K562 (cell line): ENCODE measurements around the gene EFR3B. TPM values are rescaled to one million over a fixed set of nuclear protein-coding genes. Genes with fewer than 3 reads are reported as not detected.

Source experiments
- ATAC-seq: fragments of 200-7000 bp; cut with Tn5 transposase; 3 replicates; pipeline ENCODE4 v1.9.1; 2020; ENCODE audit warnings: moderate library complexity
- BruUV-seq: library from RNA; stranded (reverse); fragments of 400-500 nt; replicated peaks from 2 replicates; lab custom pipeline; 2021; lab: Mats Ljungman, UMichigan
- CTCF ChIA-PET: fragments of 300-600 bp; formaldehyde crosslinking; extraction: SDS; loops from one replicate; lab custom pipeline; 2021; ENCODE audit warnings: low intra/inter-chr PET ratio; lab: Yijun Ruan, JAX
- POLR2A ChIA-PET: fragments of 300-600, 350-650 bp; sonication (Branson Sonifier 250); formaldehyde crosslinking; extraction: SDS; loops from one replicate; lab custom pipeline; 2021; ENCODE audit warnings: antibody characterized with exemption, inconsistent platforms; lab: Yijun Ruan, JAX
- DNase-seq, 4 experiments: peaks; one replicate each; pipeline versions ENCODE4 v3.0.0 to v3.0.0-alpha.2; 2011 to 2018; ENCODE audit warnings: low spot score in 3 of 4, mixed read lengths in 3 of 4; ENCODE audit errors: extremely low read depth in 1 of 4
- FAIRE-seq: peaks from 2 replicates; lab custom pipeline; 2011; peaks lifted over from hg19 to GRCh38; lab: Jason Lieb, UNC
- H2AFZ ChIP-seq: 2 replicates; pipeline ENCODE4 v1.6.0; 2011; ENCODE audit warnings: low read depth, low read length, control low read depth, inconsistent platforms
- H3K27ac ChIP-seq: fragments of 200-600 bp; 3 replicates; pipeline ENCODE4 v1.8.0; 2011; ENCODE audit warnings: low read depth, mild to moderate bottlenecking, control low read depth, inconsistent platforms, low read length, moderate library complexity, mixed read lengths; ENCODE audit errors: extremely low read depth
- H3K27me3 ChIP-seq, 2 experiments: fragments of 300-600 bp in 1 of 2; 2 replicates in 1 of 2; 3 replicates in 1 of 2; pipeline versions ENCODE4 v1.6.0 to v1.8.0; 2011; ENCODE audit warnings: inconsistent platforms in 2 of 2, low read length in 2 of 2, mild to moderate bottlenecking in 1 of 2, mixed read lengths in 1 of 2, moderate library complexity in 1 of 2; ENCODE audit not compliant: control insufficient read depth in 2 of 2, insufficient read depth in 2 of 2
- H3K36me3 ChIP-seq: fragments of 300-600 bp; 3 replicates; pipeline ENCODE4 v1.8.0; 2011; ENCODE audit warnings: mild to moderate bottlenecking, low read length, inconsistent platforms; ENCODE audit not compliant: control insufficient read depth, insufficient read depth
- H3K4me1 ChIP-seq, 2 experiments: fragments of 200-600 bp in 1 of 2; replicated peaks in 1 of 2; 2 replicates in 1 of 2; 3 replicates in 1 of 2; pipeline versions ENCODE4 v1.5.1 to v1.8.0; 2011; ENCODE audit warnings: inconsistent platforms in 2 of 2, low read length in 2 of 2, mild to moderate bottlenecking in 1 of 2, mixed read lengths in 1 of 2, moderate library complexity in 1 of 2; ENCODE audit not compliant: control insufficient read depth in 2 of 2, insufficient read depth in 2 of 2
- H3K4me2 ChIP-seq: 2 replicates; pipeline ENCODE4 v1.6.1; 2011; ENCODE audit warnings: low read length, control low read depth, inconsistent platforms, mixed read lengths; ENCODE audit not compliant: insufficient read depth
- H3K4me3 ChIP-seq: fragments of 200-600 bp; sonication (generic), shearing (Covaris generic); 2 replicates; pipeline ENCODE4 v1.5.1; 2016; ENCODE audit warnings: control low read depth, inconsistent platforms
- H3K79me2 ChIP-seq: fragments of 200-600 bp; 3 replicates; pipeline ENCODE4 v1.8.0; 2011; ENCODE audit warnings: low read length, inconsistent platforms; ENCODE audit not compliant: control insufficient read depth, insufficient read depth
- H3K9ac ChIP-seq, 2 experiments: 2 replicates each; pipeline versions ENCODE4 v1.6.0 to v1.6.1; 2011; ENCODE audit warnings: low read depth in 2 of 2, low read length in 2 of 2, control low read depth in 1 of 2, inconsistent platforms in 1 of 2, mild to moderate bottlenecking in 1 of 2, mixed read lengths in 1 of 2; ENCODE audit not compliant: insufficient read depth in 1 of 2
- H3K9me1 ChIP-seq: one replicate; pipeline ENCODE4 v1.6.0; 2011; ENCODE audit warnings: inconsistent platforms, mild to moderate bottlenecking, low read length, moderate library complexity; ENCODE audit not compliant: control insufficient read depth, insufficient read depth
- H3K9me3 ChIP-seq: replicated peaks from 2 replicates; pipeline ENCODE4 v1.5.1; 2011; ENCODE audit warnings: low read depth, low read length, inconsistent platforms; ENCODE audit not compliant: control insufficient read depth, insufficient read depth
- H4K20me1 ChIP-seq: replicated peaks from 2 replicates; pipeline ENCODE4 v1.6.1; 2011; ENCODE audit warnings: low read length, inconsistent platforms, mixed read lengths; ENCODE audit not compliant: control insufficient read depth, insufficient read depth
- GTF2A2 ChIP-seq: IDR thresholded peaks from 2 replicates; pipeline ENCODE4 v1.6.1; 2016; ENCODE audit warnings: mild to moderate bottlenecking, missing genetic modification characterization, missing compliant biosample characterization
- TAF9B ChIP-seq: fragments of 450-650 bp; IDR thresholded peaks from 2 replicates; pipeline ENCODE4 v1.6.1; 2018; ENCODE audit warnings: mild to moderate bottlenecking; ENCODE audit not compliant: partially characterized antibody
- WGBS: fragments of 100-300 bp; shearing (Covaris generic); methylation state at CpG from one replicate; pipeline ENCODE4 v1.1.6; 2016; ENCODE audit warnings: low coverage, mixed read lengths; ENCODE audit not compliant: insufficient coverage; ENCODE audit errors: missing lambda C conversion rate; 5-methylcytosine and 5-hydroxymethylcytosine counted together
- in situ Hi-C: fragments of 300-500 bp; cut with MboI; formaldehyde crosslinking; loops from 4 replicates; pipeline ENCODE4 v1.15.0; 2018; ENCODE audit warnings: inconsistent platforms, mixed read lengths
- intact Hi-C: fragments of 100-400 bp; cut with micrococcal nuclease; formaldehyde crosslinking; loops from 2 replicates; pipeline ENCODE4 v1.14.2; 2022
- polyA plus RNA-seq, 8 experiments: library from polyadenylated mRNA; depleted of rRNA in 4 of 8; stranded (reverse) in 5 of 8; unstranded in 3 of 8; fragments of >200 nt; fragmentation: Nextera tagmentation in 2 of 8; fragmentation: Illumina TruSeq in 1 of 8; extraction: Ambion mirVana in 2 of 8; extraction: Trizol in 1 of 8; gene quantifications; 2 replicates each; pipeline versions ENCODE4 v1.2.1 to v1.2.3, GENCODE V29; 2011 to 2014; ENCODE audit warnings: inconsistent platforms in 1 of 8, missing spikeins in 1 of 8
- total RNA-seq, 7 experiments: library from RNA; depleted of rRNA in 6 of 7; stranded (reverse); fragments of >200 nt in 6 of 7; fragmentation: Illumina TruSeq in 2 of 7; extraction: Trizol in 2 of 7; gene quantifications; 2 replicates each; pipeline versions ENCODE4 v1.2.1 to v1.2.3, GENCODE V29; 2011 to 2021; ENCODE audit warnings: low replicate concordance in 1 of 7
- TF ChIP-seq, protein P1 (sequence below): sonication (generic); formaldehyde crosslinking; IDR thresholded peaks from 2 replicates; pipeline ENCODE4 v1.8.1; 2023; ENCODE audit warnings: mild to moderate bottlenecking, missing genetic modification reagents

Gene EFR3B
- total and polyA plus RNA-seq, 9 of the 15 experiments (the other 6 are each of a cell fraction or from before 2014, with no cell fraction given): not detected

DNA sequence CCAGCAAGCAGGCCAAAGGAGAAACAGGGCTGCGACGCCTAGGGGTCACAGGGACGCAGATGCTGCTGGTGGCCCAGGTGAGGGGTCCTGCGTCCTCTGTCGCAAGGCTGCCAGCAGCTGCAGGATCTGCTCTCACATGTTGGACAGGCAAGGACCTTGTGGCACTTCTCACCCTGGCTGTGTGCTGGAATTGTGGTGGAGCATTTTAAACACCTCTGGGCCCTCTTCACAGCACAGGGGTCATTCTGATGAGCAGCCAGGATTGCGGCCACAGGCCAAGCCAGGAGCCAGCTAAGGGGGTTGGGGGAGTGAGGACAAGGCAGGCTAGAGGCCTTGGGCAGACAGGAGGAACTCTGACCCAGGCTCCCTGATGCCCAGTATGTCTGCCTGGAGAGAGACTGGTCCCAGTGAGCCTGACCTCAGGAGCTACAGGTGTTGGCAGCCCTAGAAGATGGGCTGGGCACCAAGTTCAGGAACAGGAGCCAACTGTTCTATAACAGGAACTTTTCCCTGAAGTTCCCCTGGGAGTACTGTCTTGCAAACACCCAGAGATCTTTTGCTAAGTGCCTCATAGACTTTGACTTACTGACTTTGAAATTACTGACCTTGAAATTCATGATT lies 40.2 kb downstream of the EFR3B start:
- no peak overlapping the region for H2AFZ ChIP-seq
- ATAC-seq (no peak), FAIRE-seq (no peak), DNase-seq (no peak)
- H3K9me3 ChIP-seq: no peaks in the 10 kb centered on the region
- no peaks in the 10 kb centered on the region for H3K9me1 ChIP-seq
- H4K20me1 ChIP-seq: no peaks in the 10 kb centered on the region
- H3K4me1 ChIP-seq: no peaks in the 10 kb centered on the region
- no peaks in the 10 kb centered on the region for H3K79me2 ChIP-seq
- POLR2A ChIA-PET: interaction anchor here (1.9 kb wide), 1 partner anchor 10 kb away, joined by 4 read pairs; no protein-coding TSS in a partner anchor
- intact Hi-C loops: no loop called here
- no peak overlapping the region for H3K9ac ChIP-seq
- no peak overlapping the region for H3K27ac ChIP-seq
- in situ Hi-C loops: no loop called here
- TF ChIP-seq, protein P1, sequence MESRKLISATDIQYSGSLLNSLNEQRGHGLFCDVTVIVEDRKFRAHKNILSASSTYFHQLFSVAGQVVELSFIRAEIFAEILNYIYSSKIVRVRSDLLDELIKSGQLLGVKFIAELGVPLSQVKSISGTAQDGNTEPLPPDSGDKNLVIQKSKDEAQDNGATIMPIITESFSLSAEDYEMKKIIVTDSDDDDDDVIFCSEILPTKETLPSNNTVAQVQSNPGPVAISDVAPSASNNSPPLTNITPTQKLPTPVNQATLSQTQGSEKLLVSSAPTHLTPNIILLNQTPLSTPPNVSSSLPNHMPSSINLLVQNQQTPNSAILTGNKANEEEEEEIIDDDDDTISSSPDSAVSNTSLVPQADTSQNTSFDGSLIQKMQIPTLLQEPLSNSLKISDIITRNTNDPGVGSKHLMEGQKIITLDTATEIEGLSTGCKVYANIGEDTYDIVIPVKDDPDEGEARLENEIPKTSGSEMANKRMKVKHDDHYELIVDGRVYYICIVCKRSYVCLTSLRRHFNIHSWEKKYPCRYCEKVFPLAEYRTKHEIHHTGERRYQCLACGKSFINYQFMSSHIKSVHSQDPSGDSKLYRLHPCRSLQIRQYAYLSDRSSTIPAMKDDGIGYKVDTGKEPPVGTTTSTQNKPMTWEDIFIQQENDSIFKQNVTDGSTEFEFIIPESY: no peak
- no peak for TF ChIP-seq TAF9B
- no peak for TF ChIP-seq GTF2A2
- WGBS: 0% methylated on average over 5 of the region's 6 CpGs
- H3K36me3 ChIP-seq: no peaks in the 10 kb centered on the region
- no peak overlapping the region for H3K4me3 ChIP-seq
- BruUV-seq: no TSS peak
- CTCF ChIA-PET: no interaction called here
- H3K4me2 ChIP-seq: no peak overlapping the region
- H3K27me3 ChIP-seq: peaks cover 27 to 36% of the 10 kb centered on the region in 2 experiments
